Right lobe of liver (tissue), 4 donors: Measurements from ENCODE around the gene SEC11C.

Source experiments
- CTCF ChIP-seq, 4 donors: fragments of 200-600 bp in 3 of 4; fragments of 450-650 bp in 1 of 4; IDR thresholded peaks; one replicate each; pipeline versions ENCODE4 v1.5.1 to v1.8.0; 2016 to 2022; ENCODE audit warnings: antibody characterized with exemption in 4 of 4, mild to moderate bottlenecking in 2 of 4
- POLR2A ChIP-seq: fragments of 450-650 bp; IDR thresholded peaks from one replicate; pipeline ENCODE4 v1.6.1; 2017; ENCODE audit warnings: antibody characterized with exemption, mild to moderate bottlenecking
- donor health status: DM: no; HTN: no; CAD: no.
- donor health status: DM: no; HTN: no; CAD: no.
- donor health status: DM: no; HTN: yes; CAD: no.

GRCh38 chr18:59140302-59140885, 710 bp downstream of the SEC11C start:
- TF ChIP-seq CTCF (IDR thresholded peaks at IDR 0.05) (no peak), POLR2A (no peak)
